Measurements from ENCODE around the gene C1QL4.
"Not testable (repeated sequence)": the region's sequence is repeated elsewhere in the genome, so short reads cannot be mapped to it uniquely, and the experiment has no call there.

The C1QL4 gene

GRCh38 chr12:49336645-49337584 lies at the start of gene C1QL4:
C1QL4 (minus strand) TSS chr12:49337188; CDS start chr12:49336477, 711 bp downstream.
- DNase-seq (ENCODE audit: low read depth), result peak; percentile 79

GRCh38 chr12:49380184-49380583 lies 43.2 kb upstream of the C1QL4 start:
- DNase-seq (ENCODE audit: low read depth), result not testable (repeated sequence)

DNA sequence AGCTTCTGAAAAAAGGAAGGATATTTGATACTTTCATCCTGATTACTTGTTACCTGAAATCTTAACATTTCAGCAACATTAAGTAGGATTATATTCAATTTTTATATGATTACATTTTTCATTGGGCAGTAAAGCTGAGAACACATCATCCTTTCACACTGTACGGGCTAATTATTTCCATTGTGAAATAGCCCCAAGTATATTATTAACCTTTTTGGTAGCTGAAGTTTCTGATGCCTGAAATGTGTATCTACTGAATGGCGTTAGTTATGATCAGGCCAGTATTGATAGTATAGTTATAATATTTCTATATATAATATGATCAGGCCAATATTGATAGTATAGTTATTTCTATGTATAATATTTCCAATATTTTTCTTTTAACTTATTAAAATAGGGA lies 40.4 kb upstream of the C1QL4 start:
- no peak for DNase-seq (ENCODE audit: low read depth)

- no peak for DNase-seq (ENCODE audit: low read depth)
Measured at GRCh38 chr12:49375406-49375805, 38.4 kb upstream of the C1QL4 start.

DNA sequence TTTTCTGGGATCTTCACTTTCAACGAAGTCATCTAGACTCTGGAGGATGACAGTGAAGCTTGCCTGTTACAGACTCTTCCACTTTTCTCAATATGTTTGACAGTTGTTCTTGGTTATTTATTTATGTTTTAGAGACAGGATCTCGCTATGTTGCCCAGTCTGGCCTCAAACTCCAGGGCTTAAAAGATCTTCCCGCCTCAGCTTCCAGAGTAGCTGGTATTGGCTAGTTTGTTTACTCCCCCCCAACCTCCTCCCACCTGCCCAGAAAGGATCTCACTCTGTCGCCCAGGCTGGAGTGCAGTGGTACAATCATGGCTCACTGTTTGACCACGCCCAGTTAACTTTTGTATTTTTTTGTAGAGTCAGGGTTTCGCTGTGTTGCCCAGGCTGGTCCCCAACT lies 33.6 kb upstream of the C1QL4 start:
- no peak for DNase-seq (ENCODE audit: low read depth)

DNA sequence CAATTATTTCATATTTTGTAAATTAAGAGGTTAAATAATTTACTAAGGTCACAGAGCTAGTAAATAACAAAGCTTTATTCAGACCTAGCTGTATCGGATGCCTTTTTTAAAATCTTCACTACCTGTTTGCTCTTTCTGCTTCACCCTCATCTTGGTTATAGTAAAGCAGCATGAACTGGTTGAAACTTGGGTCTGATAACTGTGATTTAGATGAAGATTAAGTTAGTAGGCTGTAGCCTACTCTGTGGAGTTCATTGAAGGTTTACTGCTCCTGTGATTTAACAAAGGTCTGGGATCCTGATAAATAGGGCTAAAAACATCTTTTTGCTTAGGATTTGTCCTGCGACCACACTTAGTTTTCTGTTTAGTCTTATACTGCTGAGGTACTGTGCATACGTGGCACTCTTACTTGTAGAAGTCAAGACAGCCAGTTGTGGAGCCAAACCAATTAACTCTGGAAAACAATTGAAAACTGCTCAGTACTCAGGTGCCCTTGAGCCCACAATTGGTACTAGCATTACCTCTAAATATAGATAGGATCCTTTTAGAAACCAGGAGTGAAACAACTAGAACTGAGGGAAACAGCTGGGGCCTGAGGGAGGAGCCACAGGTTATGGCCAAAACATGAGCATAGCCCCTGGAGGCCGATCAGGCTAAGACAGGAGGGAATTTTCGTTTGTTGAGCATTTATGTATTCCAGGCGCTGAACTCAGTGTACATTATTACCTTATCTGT lies 32.6 kb upstream of the C1QL4 start:
- no peak for DNase-seq (ENCODE audit: low read depth)

DNA sequence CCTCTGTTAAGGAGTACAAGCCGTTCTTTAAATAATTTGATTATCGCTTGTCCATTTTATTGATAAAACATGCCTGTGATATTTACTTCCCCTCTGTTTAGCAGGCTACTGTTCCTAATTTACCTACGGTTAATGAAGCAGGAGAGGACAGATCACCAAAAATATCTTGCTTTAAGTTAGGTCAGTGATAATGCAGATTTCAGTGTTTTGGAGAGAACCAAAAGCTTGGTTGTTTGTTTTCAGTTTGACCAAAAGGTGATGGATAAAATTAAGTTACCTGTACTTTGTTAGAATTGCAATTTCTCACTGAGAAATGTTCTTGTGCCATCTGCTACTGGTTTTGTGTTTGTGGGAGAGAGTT lies 31.2 kb upstream of the C1QL4 start:
- no peak for DNase-seq (ENCODE audit: low read depth)

DNA sequence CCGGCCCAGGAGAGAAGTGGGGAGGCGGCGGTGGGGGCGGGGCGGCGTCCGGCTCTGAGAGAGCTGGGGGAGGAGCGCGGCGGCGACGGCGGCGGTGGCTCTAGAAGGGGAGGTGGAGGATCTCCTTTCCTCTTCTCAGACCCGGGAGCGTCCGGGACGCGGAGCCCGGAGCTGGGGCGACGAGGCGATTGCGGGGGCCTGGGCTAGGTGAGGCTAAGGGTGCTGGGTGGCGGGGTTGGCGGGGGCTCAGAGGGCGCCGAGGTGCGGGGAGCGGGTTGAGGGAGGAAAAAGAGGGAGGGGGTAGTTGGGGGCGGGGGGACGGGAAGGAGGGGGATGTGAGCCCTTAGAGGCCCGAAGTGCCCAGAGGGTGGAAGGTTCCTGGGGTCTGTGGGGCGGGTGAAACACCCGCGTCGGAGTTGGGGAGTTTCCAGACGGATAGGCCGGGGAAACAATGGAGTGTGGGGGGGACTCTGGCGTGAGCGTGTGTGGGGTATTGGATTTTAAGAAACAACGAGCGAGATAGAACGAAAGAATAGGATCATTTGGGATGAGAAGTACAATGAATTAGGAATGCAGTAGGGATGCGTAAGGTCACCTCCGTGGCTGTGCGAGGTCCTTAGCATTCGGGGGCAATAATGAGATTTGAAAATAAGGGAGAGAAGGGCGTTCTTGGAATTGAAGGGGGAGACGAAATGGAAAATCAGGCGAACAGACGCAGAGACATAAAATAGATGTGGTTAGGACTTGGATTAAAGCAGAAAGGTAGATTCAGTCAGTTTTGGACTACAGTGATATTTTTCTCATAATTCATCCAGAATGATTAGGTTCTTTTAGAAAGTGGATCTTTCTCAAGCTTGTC lies 30.6 kb upstream of the C1QL4 start, which contains the start of gene SPATS2:
Gene SPATS2, plus strand, starts transcription at position 82 of the 859 bp plus-strand sequence. CDS start 93,551 bp downstream, outside the sequence.
- DNase-seq (ENCODE audit: low read depth), result no peak

GRCh38 chr12:49366652-49367380 lies 29.8 kb upstream of the C1QL4 start:
- peak; percentile 72 for DNase-seq (ENCODE audit: low read depth)

DNA sequence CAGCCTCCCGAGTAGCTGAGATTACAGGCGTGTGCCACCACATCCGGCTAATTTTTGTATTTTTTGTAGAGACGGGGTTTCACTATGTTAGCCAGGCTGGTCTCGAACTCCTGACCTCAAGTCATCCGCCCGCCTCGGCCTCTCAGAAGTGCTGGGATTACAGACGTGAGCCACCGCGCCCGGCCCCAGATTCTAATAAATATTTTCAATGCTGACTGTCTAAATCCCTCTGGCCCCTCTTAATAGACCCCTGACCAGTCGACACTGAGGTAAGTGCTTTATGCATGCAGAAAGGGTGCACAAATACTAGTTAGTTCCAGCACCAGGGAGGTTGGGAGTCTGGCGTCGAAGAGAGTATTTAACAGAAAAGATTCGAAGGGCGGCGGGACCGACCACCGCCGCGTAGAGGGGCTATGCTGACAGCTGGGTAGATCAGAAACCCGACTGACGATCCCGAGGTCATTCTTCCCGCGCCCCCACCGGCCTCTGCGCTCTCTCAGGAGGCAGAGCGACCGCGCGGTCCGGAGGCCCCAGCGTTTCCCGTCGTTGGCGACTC lies 29.2 kb upstream of the C1QL4 start:
- DNase-seq (ENCODE audit: low read depth), result no peak

GRCh38 chr12:49365542-49365941 lies 28.6 kb upstream of the C1QL4 start:
- DNase-seq (ENCODE audit: low read depth), result no peak

- DNase-seq (ENCODE audit: low read depth), result no peak
Measured at GRCh38 chr12:49364989-49365388, 28.0 kb upstream of the C1QL4 start.

DNA sequence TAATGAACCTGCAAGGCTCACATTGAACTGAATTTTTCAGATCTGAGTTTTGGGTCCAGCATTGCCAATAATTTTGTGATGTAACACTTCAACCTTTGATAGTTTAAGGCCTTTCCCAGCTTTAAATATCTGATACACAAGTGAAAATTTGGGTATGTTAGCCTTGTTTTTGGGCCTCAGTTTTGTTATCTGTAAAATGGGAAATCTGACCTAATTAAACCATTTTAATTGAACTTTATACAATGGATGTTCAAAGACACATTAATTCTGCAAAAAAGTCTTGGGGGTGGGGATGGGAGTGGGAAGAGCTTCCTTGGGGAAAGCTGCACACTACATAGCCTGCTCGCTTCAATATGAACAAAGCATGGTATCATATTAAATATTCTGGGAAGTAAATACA lies 25.1 kb upstream of the C1QL4 start:
- DNase-seq (ENCODE audit: low read depth), result no peak

DNA sequence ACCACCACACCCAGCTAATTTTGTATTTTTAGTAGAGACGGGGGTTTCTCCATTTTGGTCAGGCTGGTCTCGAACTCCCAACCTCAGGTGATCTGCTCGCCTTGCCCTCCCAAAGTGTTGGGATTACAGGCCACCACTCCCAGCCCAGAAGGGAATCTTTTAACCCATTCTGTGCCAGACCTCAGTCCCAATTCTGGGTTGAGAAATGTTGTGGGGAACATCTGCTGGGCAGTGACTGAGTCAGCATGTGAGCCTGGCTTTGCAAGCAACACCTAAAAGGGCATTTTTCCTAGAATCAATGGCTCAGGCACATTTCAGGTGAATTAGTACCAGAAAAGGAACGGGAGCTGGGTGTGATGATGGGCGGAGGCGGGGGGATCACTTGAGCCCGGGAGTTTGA lies 22.7 kb upstream of the C1QL4 start:
- DNase-seq (ENCODE audit: low read depth), result no peak

DNA sequence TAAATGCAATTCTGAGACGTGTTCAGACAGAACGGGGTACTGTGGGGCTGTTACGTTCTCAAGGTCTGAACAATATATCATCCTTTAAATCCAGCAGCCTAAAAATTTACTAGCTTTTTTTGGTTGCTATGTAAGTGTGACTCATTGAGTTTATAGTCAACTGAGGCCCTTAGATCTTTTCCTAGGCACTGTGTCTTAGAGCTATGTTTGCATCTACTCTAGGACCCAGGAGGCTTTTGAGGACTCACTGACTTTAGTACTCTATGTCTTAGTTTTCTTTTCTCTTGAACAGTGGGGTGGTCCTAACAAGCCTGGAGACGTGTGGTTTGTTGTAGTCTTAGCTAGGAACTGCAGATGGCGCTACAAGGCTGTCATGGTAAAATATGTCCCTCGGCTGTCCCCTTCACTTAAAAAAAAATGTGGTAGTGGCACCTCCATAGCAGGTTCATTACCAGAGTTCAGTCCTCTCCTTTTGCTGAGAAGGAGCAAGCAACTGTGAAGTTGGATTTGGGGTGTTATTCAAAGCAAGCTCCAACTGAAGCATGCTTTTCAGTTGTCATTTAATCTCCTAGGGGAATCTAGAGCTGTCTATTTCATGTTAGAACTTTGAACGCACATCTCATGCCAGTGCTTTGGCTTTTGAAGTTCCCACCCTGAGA lies 21.6 kb upstream of the C1QL4 start:
- DNase-seq (ENCODE audit: low read depth), result peak; percentile 36

DNA sequence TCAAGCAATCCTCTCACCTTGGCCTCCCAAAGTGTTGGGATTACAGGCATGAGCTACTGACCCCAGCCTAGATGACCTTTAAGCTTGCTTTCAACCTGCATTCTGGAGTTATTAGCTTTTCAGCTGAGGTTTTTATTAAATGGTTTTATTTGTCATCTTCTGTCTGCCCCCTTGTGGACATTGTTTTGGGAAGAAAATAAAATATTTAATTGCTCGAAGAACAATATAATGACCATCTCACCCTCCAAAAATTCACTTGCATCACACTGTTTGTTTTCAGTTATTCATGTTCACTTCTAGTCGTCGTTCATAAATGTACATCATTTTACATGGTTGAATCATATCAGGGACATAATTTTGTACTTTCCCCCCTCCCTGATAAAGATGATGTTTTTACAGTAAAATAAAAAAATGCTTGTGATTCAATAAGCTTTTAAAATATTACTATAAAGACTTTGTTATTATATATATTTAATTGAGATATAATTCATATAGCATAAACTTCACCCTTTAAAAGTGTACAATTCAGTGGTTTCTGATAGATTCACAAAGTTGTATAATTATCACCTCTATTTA lies 20.2 kb upstream of the C1QL4 start:
- no peak for DNase-seq (ENCODE audit: low read depth)

DNA sequence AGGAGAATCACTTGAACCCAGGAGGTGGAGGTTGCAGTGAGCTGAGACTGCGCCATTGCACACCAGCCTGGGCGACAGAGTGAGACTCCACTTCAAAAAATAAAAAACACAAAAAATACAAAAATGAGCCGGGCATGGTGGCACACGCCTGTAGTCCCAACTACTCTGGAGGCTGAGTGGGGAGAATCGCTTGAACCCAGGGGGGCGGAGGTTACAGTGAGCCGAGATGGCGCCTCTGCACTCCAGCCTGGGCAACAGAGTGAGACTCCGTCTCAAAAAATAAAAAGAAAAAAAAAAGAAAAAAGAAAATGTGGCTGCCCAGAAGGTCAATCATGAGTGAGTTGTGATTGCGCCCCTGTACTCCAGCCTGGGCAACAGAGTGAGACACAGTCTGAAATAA lies 18.9 kb upstream of the C1QL4 start:
- DNase-seq (ENCODE audit: low read depth), result no peak

DNA sequence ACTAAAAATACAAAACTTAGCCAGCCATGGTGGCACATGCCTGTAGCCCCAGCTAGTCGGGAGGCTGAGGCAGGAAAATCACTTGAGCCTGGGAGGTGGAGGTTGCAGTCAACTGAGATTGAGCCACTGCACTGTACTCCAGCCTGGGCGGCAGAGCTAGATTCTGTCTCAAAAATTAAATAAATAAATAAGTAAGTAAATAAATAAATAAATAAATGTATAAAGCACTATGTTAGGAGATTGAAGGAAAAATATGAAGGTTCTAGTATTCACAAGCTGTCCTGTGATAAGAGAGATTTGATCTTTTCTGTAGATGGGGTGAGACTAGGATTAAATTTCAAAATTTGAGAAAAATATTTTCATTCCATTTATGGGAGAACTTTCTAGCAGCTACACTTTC lies 15.4 kb upstream of the C1QL4 start:
- DNase-seq (ENCODE audit: low read depth), result no peak

- no peak for DNase-seq (ENCODE audit: low read depth)
Measured at GRCh38 chr12:49349266-49349665, 12.3 kb upstream of the C1QL4 start.

DNA sequence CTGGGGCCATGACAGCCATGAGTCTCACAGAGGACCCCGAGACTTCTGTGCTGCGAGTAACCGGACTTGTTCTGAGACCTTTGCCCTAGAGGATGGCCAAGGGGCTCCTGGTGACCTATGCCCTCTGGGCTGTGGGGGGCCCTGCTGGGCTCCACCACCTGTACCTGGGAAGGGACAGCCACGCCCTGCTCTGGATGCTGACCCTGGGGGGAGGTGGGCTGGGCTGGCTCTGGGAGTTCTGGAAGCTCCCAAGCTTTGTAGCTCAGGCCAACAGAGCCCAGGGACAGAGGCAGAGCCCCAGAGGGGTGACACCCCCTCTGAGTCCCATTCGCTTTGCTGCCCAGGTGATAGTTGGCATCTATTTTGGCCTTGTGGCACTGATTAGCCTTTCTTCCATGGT lies 11.8 kb upstream of the C1QL4 start:
- no peak for DNase-seq (ENCODE audit: low read depth)
